BLaER1 treated with 17β-estradiol and CSF1 and Interleukin-3, amounts not matched to agents 10 nM and 100 nM (cell line): ENCODE measurements around the gene WNT7B.

Experiments used
- H3K27ac ChIP-seq, 11 experiments: shearing (Covaris generic); formaldehyde crosslinking; 2 replicates each; pipeline ENCODE4 v1.8.1; 2022
- H3K27me3 ChIP-seq, 11 experiments: shearing (Covaris generic); formaldehyde crosslinking; 2 replicates each; pipeline ENCODE4 v1.8.1; 2022
- H3K36me3 ChIP-seq, 11 experiments: shearing (Covaris generic); formaldehyde crosslinking; 2 replicates each; pipeline ENCODE4 v1.8.1; 2022
- H3K4me1 ChIP-seq, 10 experiments: shearing (Covaris generic); formaldehyde crosslinking; 2 replicates each; pipeline ENCODE4 v1.8.1; 2022
- H3K4me2 ChIP-seq, 11 experiments: shearing (Covaris generic); formaldehyde crosslinking; 2 replicates each; pipeline ENCODE4 v1.8.1; 2022
- H3K4me3 ChIP-seq, 10 experiments: shearing (Covaris generic); formaldehyde crosslinking; 2 replicates each; pipeline ENCODE4 v1.8.1; 2022
- H3K9ac ChIP-seq, 11 experiments: shearing (Covaris generic); formaldehyde crosslinking; 2 replicates each; pipeline ENCODE4 v1.8.1; 2022
- H3K9me3 ChIP-seq, 11 experiments: shearing (Covaris generic); formaldehyde crosslinking; replicated peaks in 1 of 11; 2 replicates each; pipeline ENCODE4 v1.8.1; 2022
- H4K20me1 ChIP-seq, 11 experiments: shearing (Covaris generic); formaldehyde crosslinking; 2 replicates each; pipeline ENCODE4 v1.8.1; 2022
- Cebpa-rat ChIP-seq, 11 experiments: shearing (Covaris generic); IDR thresholded peaks; 2 replicates each; pipeline ENCODE4 v1.8.1; 2022

The WNT7B gene

DNA sequence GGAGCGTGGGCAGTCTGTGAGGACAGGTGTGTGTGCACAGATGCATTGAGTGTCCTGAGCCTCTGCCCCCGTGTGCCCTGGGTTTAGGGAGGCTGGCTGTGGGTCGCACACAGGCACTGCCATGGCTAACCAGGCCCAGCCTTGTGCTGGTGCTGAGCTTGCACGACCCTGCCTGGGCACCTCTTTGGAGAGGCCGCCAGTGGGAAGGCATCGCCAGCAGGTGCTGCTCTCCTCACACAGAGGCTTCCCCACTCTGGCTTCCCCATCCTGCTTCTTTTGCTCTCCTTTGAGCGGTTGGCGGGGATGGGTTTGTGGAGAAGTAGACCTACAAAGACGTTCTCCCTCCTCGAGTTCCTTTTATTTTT, 4.1 kb downstream of the WNT7B start:
- H3K9ac ChIP-seq, result no peak overlapping the region
- peak overlapping the region in 8 of 10 experiments; percentile 50 to 67 (median 53); a peak in 8 of 20 replicates for H3K4me3 ChIP-seq
- no peak overlapping the region for H3K27ac ChIP-seq
- peak overlapping the region; percentile 82 to 99 (median 98) for H3K4me2 ChIP-seq
- peaks cover 94 to 100% (median 100%) of the 10 kb centered on the region in 11 experiments for H3K27me3 ChIP-seq
- H3K9me3 ChIP-seq, result no peaks in the 10 kb centered on the region
- H4K20me1 ChIP-seq, result peaks cover 0 to 99% (median 92%) of the 10 kb centered on the region in 11 experiments; a peak in 20 of 22 replicates
- H3K4me1 ChIP-seq, result peaks cover 55 to 85% (median 77%) of the 10 kb centered on the region in 10 experiments
- no peaks in the 10 kb centered on the region for H3K36me3 ChIP-seq
- TF ChIP-seq Cebpa-rat (IDR thresholded peaks at IDR 0.05), result no peak

- Histone ChIP-seq H4K20me1 (peaks cover 0 to 99% (median 89%) of the 10 kb centered on the region in 11 experiments; a peak in 19 of 22 replicates), H3K36me3 (no peaks in the 10 kb centered on the region), H3K27ac (no peak overlapping the region), H3K4me2 (peak overlapping the region; percentile 82 to 99 (median 98)), H3K4me1 (peaks cover 50 to 85% (median 77%) of the 10 kb centered on the region in 10 experiments), H3K4me3 (peak overlapping the region; percentile 45 to 67 (median 53); a peak in 19 of 20 replicates), H3K9ac (peak overlapping the region in 1 of 11 experiments; percentile 9; a peak in 1 of 22 replicates), H3K9me3 (no peaks in the 10 kb centered on the region), H3K27me3 (peaks cover 88 to 100% (median 97%) of the 10 kb centered on the region in 11 experiments)
- no peak for TF ChIP-seq Cebpa-rat (IDR thresholded peaks at IDR 0.05)
Observed at GRCh38 chr22:45972091-45972888, 4.7 kb downstream of the WNT7B start.

- Histone ChIP-seq H3K27ac (no peak overlapping the region), H4K20me1 (peaks cover 0 to 99% (median 92%) of the 10 kb centered on the region in 11 experiments; a peak in 19 of 22 replicates), H3K4me3 (peak overlapping the region; percentile 41 to 67 (median 54)), H3K9ac (peak overlapping the region in 6 of 11 experiments; percentile 20 to 44 (median 31); a peak in 9 of 22 replicates), H3K4me2 (peak overlapping the region; percentile 82 to 99 (median 98)), H3K36me3 (no peaks in the 10 kb centered on the region), H3K9me3 (no peaks in the 10 kb centered on the region), H3K4me1 (peaks cover 45 to 88% (median 79%) of the 10 kb centered on the region in 10 experiments), H3K27me3 (peaks cover 81 to 99% (median 95%) of the 10 kb centered on the region in 11 experiments)
- TF ChIP-seq Cebpa-rat (IDR thresholded peaks at IDR 0.05), result no peak
Observed at GRCh38 chr22:45971408-45972028, 5.4 kb downstream of the WNT7B start.

- peak overlapping the region; percentile 82 to 99 (median 98) for H3K4me2 ChIP-seq
- H3K27me3 ChIP-seq, result peaks cover 80 to 99% (median 94%) of the 10 kb centered on the region in 11 experiments
- H3K9me3 ChIP-seq, result no peaks in the 10 kb centered on the region
- TF ChIP-seq Cebpa-rat (IDR thresholded peaks at IDR 0.05), result no peak
- H3K4me1 ChIP-seq, result peaks cover 40 to 89% (median 80%) of the 10 kb centered on the region in 10 experiments
- H3K27ac ChIP-seq, result no peak overlapping the region
- peak overlapping the region in 6 of 11 experiments; percentile 20 to 44 (median 31); a peak in 9 of 22 replicates for H3K9ac ChIP-seq
- peak overlapping the region; percentile 41 to 67 (median 54) for H3K4me3 ChIP-seq
- H4K20me1 ChIP-seq, result peaks cover 0 to 99% (median 92%) of the 10 kb centered on the region in 11 experiments; a peak in 19 of 22 replicates
- H3K36me3 ChIP-seq, result no peaks in the 10 kb centered on the region
Observed at GRCh38 chr22:45970705-45971407, 6.1 kb downstream of the WNT7B start.

- Histone ChIP-seq H3K4me3 (peak overlapping the region in 1 of 10 experiments; percentile 67; a peak in 1 of 20 replicates), H3K9ac (no peak overlapping the region), H3K36me3 (no peaks in the 10 kb centered on the region), H4K20me1 (peaks cover 0 to 97% (median 91%) of the 10 kb centered on the region in 11 experiments; a peak in 19 of 22 replicates), H3K9me3 (no peaks in the 10 kb centered on the region), H3K4me1 (peaks cover 40 to 91% (median 84%) of the 10 kb centered on the region in 10 experiments), H3K27me3 (peaks cover 80 to 99% (median 94%) of the 10 kb centered on the region in 11 experiments), H3K27ac (no peak overlapping the region), H3K4me2 (peak overlapping the region; percentile 30 to 99 (median 96); a peak in 19 of 22 replicates)
- TF ChIP-seq Cebpa-rat (IDR thresholded peaks at IDR 0.05), result no peak
Observed at GRCh38 chr22:45969801-45970470, 7.0 kb downstream of the WNT7B start.

DNA sequence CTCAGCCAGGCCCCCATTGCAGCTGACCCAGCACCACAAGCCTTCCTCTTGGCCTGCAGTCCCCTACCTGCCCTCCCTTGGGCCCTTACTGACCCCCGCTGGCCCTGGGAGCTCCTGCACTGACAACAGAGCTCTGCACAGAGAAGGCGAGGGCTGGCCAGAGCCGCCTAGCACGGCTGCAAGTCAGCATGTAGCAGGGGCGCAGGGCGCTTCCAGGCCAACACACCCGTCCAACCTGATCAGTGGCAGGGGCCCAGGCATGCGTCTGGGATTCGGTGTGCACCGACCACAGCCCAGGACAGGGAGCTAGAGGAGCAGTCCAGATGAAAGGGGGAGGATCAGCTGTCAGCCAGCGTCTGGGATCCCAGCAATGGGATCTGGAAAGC, 7.6 kb downstream of the WNT7B start:
- Histone ChIP-seq H4K20me1 (peaks cover 0 to 97% (median 91%) of the 10 kb centered on the region in 11 experiments; a peak in 19 of 22 replicates), H3K4me1 (peaks cover 40 to 91% (median 85%) of the 10 kb centered on the region in 10 experiments), H3K9ac (0 out of 22 replicates have a peak overlapping the region, but pooled peaks of 1 of the 11 experiments have one; percentile 22), H3K4me3 (no peak overlapping the region), H3K36me3 (no peaks in the 10 kb centered on the region), H3K27ac (no peak overlapping the region), H3K27me3 (peaks cover 76 to 99% (median 94%) of the 10 kb centered on the region in 11 experiments), H3K4me2 (peak overlapping the region; percentile 30 to 99 (median 96); a peak in 21 of 22 replicates), H3K9me3 (no peaks in the 10 kb centered on the region)
- TF ChIP-seq Cebpa-rat (IDR thresholded peaks at IDR 0.05), result no peak

DNA sequence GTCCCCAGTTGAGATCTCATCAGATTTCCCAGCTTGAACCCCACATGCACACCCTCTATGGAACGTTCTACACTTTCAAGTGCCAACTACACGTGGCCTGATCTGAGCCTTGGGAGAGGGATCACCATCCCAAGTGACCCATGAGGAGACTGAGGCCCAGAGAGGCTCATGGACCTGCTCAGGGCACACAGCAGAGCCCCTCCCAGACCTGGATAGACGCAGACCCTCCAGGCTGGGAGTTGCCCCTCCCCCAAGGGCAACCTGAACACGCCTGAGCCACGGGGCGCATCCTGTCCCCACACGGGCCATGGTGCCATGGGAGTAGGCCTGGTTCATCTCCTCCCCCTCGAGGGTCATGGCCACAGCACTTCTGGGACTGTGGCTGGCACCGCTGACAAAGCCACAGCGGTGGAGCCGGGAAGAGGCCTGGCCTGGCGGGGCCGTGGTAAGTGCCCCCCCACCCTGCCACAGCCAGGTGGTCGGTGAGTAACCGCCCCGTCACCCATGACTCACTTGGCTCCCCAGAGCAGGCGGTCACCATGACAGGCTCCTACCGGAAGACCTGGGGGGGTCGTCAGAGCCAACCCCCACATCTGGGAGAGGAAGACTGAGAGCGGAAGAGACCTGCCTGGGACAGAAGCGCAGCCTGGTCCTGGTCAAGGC, 8.1 kb downstream of the WNT7B start:
- Histone ChIP-seq H3K4me1 (peaks cover 40 to 91% (median 85%) of the 10 kb centered on the region in 10 experiments), H3K27ac (no peak overlapping the region), H3K4me2 (peak overlapping the region; percentile 30 to 99 (median 96); a peak in 21 of 22 replicates), H4K20me1 (peaks cover 0 to 97% (median 89%) of the 10 kb centered on the region in 11 experiments; a peak in 19 of 22 replicates), H3K4me3 (0 out of 20 replicates have a peak overlapping the region, but pooled peaks of 1 of the 10 experiments have one; percentile 2), H3K27me3 (peaks cover 70 to 98% (median 89%) of the 10 kb centered on the region in 11 experiments), H3K36me3 (no peaks in the 10 kb centered on the region), H3K9ac (0 out of 22 replicates have a peak overlapping the region, but pooled peaks of 1 of the 11 experiments have one; percentile 22), H3K9me3 (no peaks in the 10 kb centered on the region)
- no peak for TF ChIP-seq Cebpa-rat (IDR thresholded peaks at IDR 0.05)
